ENCODE measurements around the gene TTLL5. TPM values are rescaled to one million over a fixed set of nuclear protein-coding genes. Genes with fewer than 3 reads are reported as not detected.
A peak's percentile ranks its signal among the peaks of the same experiment; 100 is the strongest.

The TTLL5 gene
- total RNA-seq, 2 donors from 2014 or later = 26.5 to 37.3 TPM

GRCh38 chr14:75985618-75986438, 324.8 kb downstream of the TTLL5 start, which contains the start of gene IFT43:
TSS of gene IFT43 (plus strand) at chr14:75985763. CDS start at chr14:75985787, 24 bp downstream.
- Histone ChIP-seq H3K27ac (peak within 1 kb of the TSS; percentile 68), H3K9ac (ENCODE audit: low read depth in 2 of 2, low read length in 2 of 2) (peak within 1 kb of the TSS; percentile 81 to 96), H3K9me3 (no peaks in the 10 kb centered on the region), H3K36me3 (no peaks in the 10 kb centered on the region), H3K4me3 (peak within 1 kb of the TSS; percentile 97), H3K27me3 (no peaks in the 10 kb centered on the region), H3K4me1 (peaks cover 10% of the 10 kb centered on the region)
- intact Hi-C loops (cut with DNase I) = no loop called here
- TF ChIP-seq CTCF (IDR thresholded peaks at IDR 0.05) = no peak
- DNase-seq = peak; percentile 96

GRCh38 chr14:75986439-75986765, 325.4 kb downstream of the TTLL5 start:
- no peak for DNase-seq
- H3K27ac ChIP-seq = peak overlapping the region; percentile 68

GRCh38 chr14:75987201-75987970, 326.3 kb downstream of the TTLL5 start:
- no peak overlapping the region for H3K4me3 ChIP-seq
- peaks cover 4% of the 10 kb centered on the region for H3K4me1 ChIP-seq
- no peak for TF ChIP-seq CTCF (IDR thresholded peaks at IDR 0.05)
- H3K9me3 ChIP-seq = no peaks in the 10 kb centered on the region
- no peak overlapping the region for H3K27ac ChIP-seq
- intact Hi-C loops (cut with DNase I) = no loop called here
- no peaks in the 10 kb centered on the region for H3K27me3 ChIP-seq
- no peaks in the 10 kb centered on the region for H3K36me3 ChIP-seq
- DNase-seq = no peak
- H3K9ac ChIP-seq (ENCODE audit: low read depth in 2 of 2, low read length in 2 of 2) = no peak overlapping the region

More at GRCh38 chr14:75986439-75986765, 325.4 kb downstream of the TTLL5 start:
- Histone ChIP-seq H3K4me3 (peak overlapping the region; percentile 97), H3K4me1 (peaks cover 6% of the 10 kb centered on the region), H3K27me3 (no peaks in the 10 kb centered on the region), H3K36me3 (no peaks in the 10 kb centered on the region), H3K9me3 (no peaks in the 10 kb centered on the region), H3K9ac (ENCODE audit: low read depth in 2 of 2, low read length in 2 of 2) (peak overlapping the region; percentile 81 to 96)
- TF ChIP-seq CTCF (IDR thresholded peaks at IDR 0.05) = no peak
- intact Hi-C loops (cut with DNase I) = no loop called here

GRCh38 chr14:75989134-75989533, 328.1 kb downstream of the TTLL5 start:
- intact Hi-C loops (cut with DNase I) = no loop called here
- TF ChIP-seq CTCF (IDR thresholded peaks at IDR 0.05) = no peak
- H3K36me3 ChIP-seq = no peaks in the 10 kb centered on the region
- peak overlapping the region; percentile 24 for H3K27ac ChIP-seq
- no peak overlapping the region for H3K4me3 ChIP-seq
- no peaks in the 10 kb centered on the region for H3K9me3 ChIP-seq
- no peak for DNase-seq
- peaks cover 4% of the 10 kb centered on the region for H3K4me1 ChIP-seq
- no peak overlapping the region for H3K9ac ChIP-seq (ENCODE audit: low read depth in 2 of 2, low read length in 2 of 2)
- no peaks in the 10 kb centered on the region for H3K27me3 ChIP-seq

- peaks cover 2% of the 10 kb centered on the region for H3K4me1 ChIP-seq
- no peaks in the 10 kb centered on the region for H3K36me3 ChIP-seq
- TF ChIP-seq CTCF (IDR thresholded peaks at IDR 0.05) = no peak
- H3K9ac ChIP-seq (ENCODE audit: low read depth in 2 of 2, low read length in 2 of 2) = no peak overlapping the region
- no peak overlapping the region for H3K4me3 ChIP-seq
- no peak overlapping the region for H3K27ac ChIP-seq
- no peaks in the 10 kb centered on the region for H3K27me3 ChIP-seq
- intact Hi-C loops (cut with DNase I) = no loop called here
- no peak for DNase-seq
- no peaks in the 10 kb centered on the region for H3K9me3 ChIP-seq
These were observed 329.3 kb downstream of the TTLL5 start for GRCh38 chr14:75990297-75990696.
